Central memory CD8-positive, alpha-beta T cell (primary cell): Measurements from ENCODE around the gene GFY.

Experiments used
- ATAC-seq: fragments of 150-1000 bp; cut with Tn5 transposase; replicated peaks from 2 replicates; pipeline ENCODE4 v1.10.0; 2022; ENCODE audit warnings: mild to moderate bottlenecking, moderate FRiP score, moderate number of reproducible peaks; ENCODE audit not compliant: poor library complexity, severe bottlenecking; ENCODE audit errors: extremely low read depth
- DNase-seq, 2 donors: peaks; one replicate each; pipeline ENCODE4 v3.0.0; 2021; ENCODE audit warnings: low spot score in 2 of 2
- H3K27ac Mint-ChIP-seq: one replicate; pipeline ENCODE4 v1.8.0; 2022; ENCODE audit warnings: low read depth, mild to moderate bottlenecking, moderate library complexity, mixed read lengths
- H3K27me3 Mint-ChIP-seq: one replicate; pipeline ENCODE4 v1.8.0; 2022; ENCODE audit warnings: mixed read lengths
- H3K36me3 Mint-ChIP-seq: one replicate; pipeline ENCODE4 v1.8.0; 2022; ENCODE audit warnings: mild to moderate bottlenecking, moderate library complexity, mixed read lengths; ENCODE audit not compliant: insufficient read depth
- H3K4me1 Mint-ChIP-seq: one replicate; pipeline ENCODE4 v1.8.0; 2022; ENCODE audit warnings: mixed read lengths
- H3K4me3 Mint-ChIP-seq: one replicate; pipeline ENCODE4 v1.8.0; 2022; ENCODE audit warnings: mild to moderate bottlenecking, moderate library complexity, mixed read lengths
- H3K9me3 Mint-ChIP-seq: one replicate; pipeline ENCODE4 v1.8.0; 2022; ENCODE audit warnings: mixed read lengths

Gene GFY, protein sequence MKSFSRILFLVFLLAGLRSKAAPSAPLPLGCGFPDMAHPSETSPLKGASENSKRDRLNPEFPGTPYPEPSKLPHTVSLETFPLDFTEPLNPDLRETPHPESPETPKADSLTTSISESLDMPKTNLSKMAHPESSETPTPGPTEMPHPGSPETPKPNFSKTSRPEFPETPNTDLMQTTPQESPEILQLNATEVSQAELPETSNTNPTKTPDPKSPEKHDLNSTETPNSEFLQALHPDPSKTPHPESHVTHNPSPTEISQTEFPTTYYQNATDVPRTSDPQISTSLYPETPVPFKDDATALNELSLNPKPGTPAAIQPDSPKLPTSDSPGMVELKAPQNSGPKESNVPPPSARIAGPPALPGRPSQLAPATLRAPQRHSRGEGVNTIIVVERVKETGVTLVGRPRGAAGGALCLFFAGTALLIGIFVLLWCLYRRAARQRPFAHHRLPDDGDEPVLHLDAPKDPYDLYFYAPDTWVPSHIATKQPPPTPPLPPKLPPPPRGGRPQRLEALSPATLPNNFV

GRCh38 chr19:49425178-49425577 is at the start of gene GFY:
Gene GFY (plus strand): TSS chr19:49425388. CDS start chr19:49426431, 1,043 bp downstream.
- no peaks in the 10 kb centered on the region for H3K9me3 Mint-ChIP-seq
- peaks cover 2% of the 10 kb centered on the region for H3K36me3 Mint-ChIP-seq
- peaks cover 100% of the 10 kb centered on the region for H3K27me3 Mint-ChIP-seq
- ATAC-seq: no peak
- peaks cover 62% of the 10 kb centered on the region for H3K4me1 Mint-ChIP-seq
- no peak for DNase-seq
- H3K27ac Mint-ChIP-seq: no peak within 1 kb of the TSS
- H3K4me3 Mint-ChIP-seq: peak within 1 kb of the TSS; percentile 53

- no peaks in the 10 kb centered on the region for H3K36me3 Mint-ChIP-seq
- H3K27ac Mint-ChIP-seq: no peak overlapping the region
- no peak overlapping the region for H3K4me3 Mint-ChIP-seq
- ATAC-seq (no peak), DNase-seq (no peak)
- no peaks in the 10 kb centered on the region for H3K4me1 Mint-ChIP-seq
- H3K27me3 Mint-ChIP-seq: peaks cover 33% of the 10 kb centered on the region
- H3K9me3 Mint-ChIP-seq: peaks cover 11% of the 10 kb centered on the region
Observed at GRCh38 chr19:49378512-49378911, 46.7 kb upstream of the GFY start.

- H3K9me3 Mint-ChIP-seq: peaks cover 11% of the 10 kb centered on the region
- H3K27me3 Mint-ChIP-seq: peaks cover 25% of the 10 kb centered on the region
- DNase-seq (no peak), ATAC-seq (no peak)
- no peaks in the 10 kb centered on the region for H3K36me3 Mint-ChIP-seq
- H3K4me1 Mint-ChIP-seq: no peaks in the 10 kb centered on the region
- no peak overlapping the region for H3K4me3 Mint-ChIP-seq
- no peak overlapping the region for H3K27ac Mint-ChIP-seq
Observed at GRCh38 chr19:49380391-49380790, 44.8 kb upstream of the GFY start.

DNA sequence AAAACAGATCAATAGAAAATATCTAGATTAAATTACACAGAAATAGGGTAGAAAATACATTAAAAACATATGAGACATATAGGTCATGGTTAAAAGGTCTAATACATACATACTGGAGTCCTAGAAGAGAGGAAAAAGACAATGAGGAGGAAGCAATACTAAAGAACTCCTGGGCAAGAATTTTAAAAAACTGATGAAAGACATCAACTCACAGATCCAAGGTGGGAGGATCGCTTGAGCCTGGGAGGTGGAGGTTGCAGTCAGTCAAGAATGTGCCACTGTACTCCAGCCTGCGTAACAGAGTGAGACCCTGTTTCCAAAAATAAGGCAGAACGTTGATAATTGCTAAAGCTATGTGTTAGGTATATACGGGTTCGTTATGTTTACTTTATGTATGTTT is 42.5 kb upstream of the GFY start:
- peaks cover 11% of the 10 kb centered on the region for H3K9me3 Mint-ChIP-seq

GRCh38 chr19:49383599-49383998 is 41.6 kb upstream of the GFY start:
- Mint-ChIP-seq H3K27me3 (peaks cover 9% of the 10 kb centered on the region), H3K4me1 (peaks cover 10% of the 10 kb centered on the region), H3K4me3 (no peak overlapping the region), H3K27ac (no peak overlapping the region), H3K36me3 (peaks cover 5% of the 10 kb centered on the region), H3K9me3 (peaks cover 11% of the 10 kb centered on the region)
- no peak for ATAC-seq
- DNase-seq: no peak

More for the DNA sequence above, 42.5 kb upstream of the GFY start:
- Mint-ChIP-seq H3K4me3 (no peak overlapping the region), H3K27me3 (peaks cover 9% of the 10 kb centered on the region), H3K27ac (no peak overlapping the region), H3K4me1 (peaks cover 4% of the 10 kb centered on the region), H3K36me3 (peaks cover 2% of the 10 kb centered on the region)
- ATAC-seq (no peak), DNase-seq (no peak)

DNA sequence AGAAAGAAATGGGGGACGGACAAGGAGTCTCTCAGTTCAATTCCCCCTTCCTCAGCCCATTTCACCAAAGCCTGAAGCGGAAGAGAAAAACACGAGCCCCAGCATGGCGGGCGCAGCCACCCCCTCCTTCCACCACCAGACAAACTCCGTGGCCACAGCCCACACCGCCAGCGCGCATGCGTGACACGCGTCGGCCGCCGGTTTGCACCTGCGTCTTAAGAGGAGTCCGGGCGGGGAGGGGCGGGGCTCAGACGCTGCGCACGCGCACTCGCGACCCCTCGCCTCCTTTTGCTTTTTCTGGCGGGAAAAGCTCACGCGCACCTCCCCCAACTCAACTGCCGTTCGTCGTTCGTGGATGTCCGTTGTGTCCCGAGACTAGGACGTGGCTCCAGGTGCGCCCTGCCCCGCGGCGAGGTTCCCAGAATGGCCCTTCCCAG is 37.2 kb upstream of the GFY start, which contains the start of gene KASH5:
KASH5 (plus strand) TSS at position 314 of the 437 bp plus-strand sequence. CDS start 2,635 bp downstream, outside the sequence.
- peak; percentile 45 for ATAC-seq
- no peaks in the 10 kb centered on the region for H3K9me3 Mint-ChIP-seq
- peak within 1 kb of the TSS; percentile 46 for H3K4me3 Mint-ChIP-seq
- H3K27ac Mint-ChIP-seq: peak within 1 kb of the TSS; percentile 81
- H3K27me3 Mint-ChIP-seq: no peaks in the 10 kb centered on the region
- peaks cover 28% of the 10 kb centered on the region for H3K4me1 Mint-ChIP-seq
- DNase-seq: peak; percentile 38 to 84
- peaks cover 7% of the 10 kb centered on the region for H3K36me3 Mint-ChIP-seq

- Mint-ChIP-seq H3K27me3 (no peaks in the 10 kb centered on the region), H3K27ac (no peak overlapping the region), H3K9me3 (no peaks in the 10 kb centered on the region), H3K4me3 (no peak overlapping the region), H3K36me3 (peaks cover 7% of the 10 kb centered on the region), H3K4me1 (peaks cover 28% of the 10 kb centered on the region)
- DNase-seq: no peak
- no peak for ATAC-seq
Observed at GRCh38 chr19:49389406-49389805, 35.8 kb upstream of the GFY start.

- Mint-ChIP-seq H3K9me3 (no peaks in the 10 kb centered on the region), H3K4me1 (peaks cover 28% of the 10 kb centered on the region), H3K27ac (no peak overlapping the region), H3K36me3 (peaks cover 7% of the 10 kb centered on the region), H3K4me3 (no peak overlapping the region), H3K27me3 (no peaks in the 10 kb centered on the region)
- ATAC-seq: no peak
- DNase-seq: no peak
Observed at GRCh38 chr19:49390131-49390928, 34.9 kb upstream of the GFY start.

DNA sequence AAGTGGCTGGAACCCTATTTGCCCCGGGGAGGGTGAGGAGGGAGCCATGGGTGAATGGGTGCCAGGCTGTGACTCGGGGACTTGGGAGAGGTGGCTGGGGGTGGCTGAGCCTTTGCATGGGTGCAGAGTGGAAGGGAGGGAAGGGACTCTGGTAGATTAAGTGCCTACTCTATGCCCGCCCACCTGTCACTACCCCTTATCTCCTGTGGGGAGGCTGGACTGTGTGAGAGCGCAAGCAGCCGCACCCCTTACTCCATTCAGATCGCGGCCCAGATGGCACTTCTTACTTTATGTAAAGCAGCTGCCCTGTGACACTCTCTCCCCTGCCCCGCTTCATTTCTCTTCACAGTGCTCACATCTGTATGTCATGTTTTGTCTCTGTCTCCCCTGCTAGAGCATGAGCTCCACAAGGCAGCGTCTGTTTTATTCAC is 34.2 kb upstream of the GFY start:
- Mint-ChIP-seq H3K27me3 (no peaks in the 10 kb centered on the region), H3K4me3 (no peak overlapping the region), H3K4me1 (peaks cover 28% of the 10 kb centered on the region), H3K36me3 (peaks cover 7% of the 10 kb centered on the region), H3K9me3 (no peaks in the 10 kb centered on the region), H3K27ac (peak overlapping the region; percentile 7)
- no peak for ATAC-seq
- no peak for DNase-seq

DNA sequence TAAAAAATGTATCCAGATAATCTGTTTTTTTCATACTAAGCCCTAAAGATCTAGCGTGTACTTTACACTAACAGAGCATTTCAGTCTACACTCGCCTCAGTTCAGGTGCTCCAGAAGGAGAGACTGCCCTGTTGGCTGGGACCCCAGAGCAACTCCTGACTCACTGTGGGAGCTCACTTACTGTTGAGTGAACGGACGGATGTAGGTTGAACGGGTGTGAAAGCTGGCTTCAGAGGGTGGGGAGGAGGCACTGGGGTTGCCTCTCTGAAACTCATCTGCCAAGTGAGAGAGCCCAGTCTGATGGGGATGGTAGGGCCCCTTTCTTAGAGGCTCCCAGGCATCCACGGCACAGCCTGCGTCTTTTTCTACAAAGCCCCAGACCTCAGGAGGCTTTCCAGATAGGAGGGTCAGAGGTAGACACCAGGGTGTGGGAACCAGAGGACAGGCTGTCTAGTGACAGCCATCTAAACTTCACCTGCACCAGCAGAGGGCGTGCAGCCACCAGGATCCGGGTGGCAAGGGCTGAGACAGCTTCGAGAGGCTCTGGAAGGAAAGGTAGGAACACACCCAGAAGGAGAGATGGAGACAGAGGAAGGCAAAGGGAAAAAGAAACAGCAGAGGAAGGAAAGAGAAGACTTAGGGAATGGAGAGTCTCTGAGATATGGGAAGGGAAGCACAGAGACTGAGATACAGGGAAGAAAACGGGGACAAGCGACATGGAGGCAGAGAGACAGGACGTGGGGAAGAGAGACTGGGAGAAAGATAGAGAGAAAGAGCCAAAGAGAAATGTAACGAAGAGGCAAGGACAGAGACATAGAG is 33.4 kb upstream of the GFY start:
- peak overlapping the region; percentile 7 for H3K27ac Mint-ChIP-seq
- H3K27me3 Mint-ChIP-seq: no peaks in the 10 kb centered on the region
- peak; percentile 83 for ATAC-seq
- H3K36me3 Mint-ChIP-seq: peaks cover 7% of the 10 kb centered on the region
- DNase-seq: peak; percentile 56 to 64
- H3K4me1 Mint-ChIP-seq: peaks cover 28% of the 10 kb centered on the region
- no peak overlapping the region for H3K4me3 Mint-ChIP-seq
- no peaks in the 10 kb centered on the region for H3K9me3 Mint-ChIP-seq

- no peaks in the 10 kb centered on the region for H3K27me3 Mint-ChIP-seq
- DNase-seq (no peak), ATAC-seq (no peak)
- H3K36me3 Mint-ChIP-seq: peaks cover 2% of the 10 kb centered on the region
- H3K27ac Mint-ChIP-seq: no peak overlapping the region
- H3K4me3 Mint-ChIP-seq: no peak overlapping the region
- no peaks in the 10 kb centered on the region for H3K9me3 Mint-ChIP-seq
- peaks cover 15% of the 10 kb centered on the region for H3K4me1 Mint-ChIP-seq
Observed at GRCh38 chr19:49393881-49394280, 31.3 kb upstream of the GFY start.
